GM19452 (cell line): Measurements from ENCODE around the gene NSD1.
"Not testable (repeated sequence)": the region's sequence is repeated elsewhere in the genome, so short reads cannot be mapped to it uniquely, and the experiment has no call there.

Experiments
- ATAC-seq: cut with Tn5 transposase; IDR thresholded peaks from one replicate; pipeline ENCODE4 v1.9.1; 2021; ENCODE audit not compliant: unreplicated experiment

NSD1 gene

GRCh38 chr5:177171961-177172360 lies 38.4 kb downstream of the NSD1 start:
- ATAC-seq = no peak

- ATAC-seq = no peak
Measured at GRCh38 chr5:177175336-177175735, 41.8 kb downstream of the NSD1 start.

DNA sequence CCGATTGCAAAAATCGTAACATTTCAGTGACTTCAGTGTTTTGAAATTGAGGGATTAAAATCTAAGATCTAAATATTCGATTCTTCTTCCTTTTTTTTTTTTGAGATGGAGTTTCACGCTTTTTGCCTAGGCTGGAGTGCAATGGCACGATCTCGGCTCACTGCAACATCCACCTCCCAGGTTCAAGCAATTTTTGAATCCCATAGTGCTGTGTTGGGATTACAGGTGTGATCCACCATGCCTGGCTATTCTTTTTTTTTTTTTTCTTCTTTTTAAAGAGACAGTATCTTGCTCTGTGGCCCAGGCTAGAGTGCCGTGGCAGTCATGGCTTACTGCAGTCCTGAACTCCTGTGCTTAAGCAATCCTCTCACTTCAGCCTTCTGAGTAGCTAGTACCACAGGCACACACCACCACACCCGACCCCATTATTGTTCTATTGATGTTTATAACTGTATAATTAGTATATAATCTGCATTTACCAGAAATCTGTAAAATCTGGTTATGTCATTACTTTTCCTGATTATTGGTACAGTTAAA lies 42.7 kb downstream of the NSD1 start:
- no peak for ATAC-seq

- not testable (repeated sequence) for ATAC-seq
Measured at GRCh38 chr5:177177847-177178437, 44.4 kb downstream of the NSD1 start.

DNA sequence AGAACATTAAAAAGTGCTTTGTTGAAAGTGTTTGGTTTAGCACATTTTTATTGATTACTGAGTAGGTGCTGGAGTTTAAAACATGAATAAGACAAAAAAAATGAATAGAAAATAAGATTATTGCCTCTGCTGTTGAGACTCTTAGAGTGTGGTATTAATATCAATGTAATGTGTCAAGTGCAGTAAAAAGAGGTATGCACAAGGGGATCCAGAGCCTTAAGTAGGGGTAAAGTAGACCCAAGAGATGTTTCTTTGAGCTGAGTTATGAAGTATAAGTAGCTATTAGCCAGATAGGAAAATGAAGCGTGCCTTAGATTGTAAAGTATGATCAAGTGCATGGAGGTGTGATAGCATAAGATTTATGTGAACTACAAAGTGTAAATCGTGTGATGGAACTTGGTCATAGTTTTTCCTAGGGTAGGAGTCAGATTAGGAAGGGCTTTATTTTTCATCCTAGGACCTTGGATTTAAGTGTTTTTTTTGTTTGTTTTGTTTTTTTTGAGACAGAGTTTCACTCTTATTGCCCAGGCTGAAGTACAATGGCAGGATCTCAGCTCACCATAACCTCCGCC lies 45.2 kb downstream of the NSD1 start:
- no peak for ATAC-seq

- no peak for ATAC-seq
Measured at GRCh38 chr5:177179431-177179830, 45.9 kb downstream of the NSD1 start.

DNA sequence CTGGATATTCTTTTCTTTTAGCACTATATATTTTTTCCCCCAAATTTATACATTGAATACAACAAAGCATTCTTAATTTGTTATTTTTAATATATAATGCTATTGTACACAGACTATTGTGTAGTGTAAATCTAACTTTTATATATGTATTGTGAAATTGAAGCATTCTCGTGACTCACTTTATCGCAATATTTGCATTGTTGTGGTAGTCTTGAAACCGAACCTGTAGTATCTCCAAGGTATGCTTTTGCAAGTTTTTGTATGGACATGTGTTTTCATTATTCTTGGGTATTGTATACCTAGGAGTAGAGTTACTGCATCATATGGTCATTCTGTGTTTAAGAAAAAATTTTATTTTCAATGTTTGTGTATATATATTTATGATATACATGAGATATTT lies 49.6 kb downstream of the NSD1 start:
- no peak for ATAC-seq

DNA sequence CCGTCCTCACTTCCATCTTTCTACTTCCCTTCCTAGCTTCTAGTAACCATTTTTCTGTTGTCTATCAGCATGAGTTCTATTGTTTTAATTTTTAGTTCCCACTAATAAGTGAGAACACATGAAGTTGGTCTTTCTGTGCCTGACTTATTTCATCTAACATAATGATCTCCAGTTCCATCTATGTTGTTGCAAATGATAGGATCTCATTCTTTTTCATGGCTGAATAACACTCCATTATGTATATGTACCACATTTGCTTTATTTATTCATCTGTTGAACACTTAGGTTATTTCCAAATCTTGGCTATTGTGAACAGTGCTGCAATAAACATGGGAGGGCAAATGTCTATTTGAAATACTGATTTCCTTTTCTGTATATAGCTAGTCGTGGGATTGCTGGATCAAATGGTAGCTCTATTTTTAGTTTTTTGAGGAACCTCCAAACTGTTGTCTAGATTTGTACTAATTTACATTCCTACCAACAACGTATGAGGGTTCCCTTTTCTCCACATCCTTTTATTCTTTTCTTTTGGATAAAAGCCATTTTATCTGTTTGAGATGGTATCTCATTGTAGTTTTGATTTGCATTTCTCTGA lies 50.3 kb downstream of the NSD1 start:
- ATAC-seq = no peak

DNA sequence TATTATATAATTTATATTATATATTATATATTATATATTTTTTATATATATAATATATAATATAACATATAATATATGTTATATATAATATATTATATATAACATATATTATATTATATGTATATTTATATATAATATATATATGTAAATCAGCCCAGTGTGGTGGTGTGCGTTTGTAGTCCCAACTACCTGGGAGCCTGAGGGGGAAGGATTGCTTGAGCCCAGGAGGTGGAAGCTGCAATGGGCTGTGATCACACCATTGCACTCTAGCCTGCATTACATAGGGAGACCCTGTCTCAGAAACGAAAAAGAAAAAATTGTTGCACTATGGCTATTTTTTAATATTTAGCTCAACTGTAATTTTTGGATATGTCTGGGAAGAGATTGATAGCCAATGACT lies 52.4 kb downstream of the NSD1 start:
- no peak for ATAC-seq

DNA sequence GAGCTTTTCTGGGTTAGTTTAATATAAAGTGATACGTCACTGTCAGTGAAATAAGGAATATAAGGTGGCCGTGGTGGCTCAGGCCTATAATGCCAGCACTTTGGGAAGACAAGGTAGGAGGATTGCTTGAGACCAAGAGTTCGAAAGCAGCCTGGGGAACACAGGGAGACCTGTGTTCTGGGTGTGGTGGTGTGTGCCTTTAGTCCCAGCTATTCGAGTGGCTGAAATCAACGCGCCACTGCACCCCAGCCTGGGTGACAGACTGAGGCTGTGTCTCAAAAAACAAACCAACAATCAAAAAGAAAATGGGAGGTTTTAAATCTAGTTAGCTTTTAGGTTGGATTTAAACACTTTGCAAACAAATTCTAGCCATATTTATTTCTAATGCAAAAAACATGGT lies 53.1 kb downstream of the NSD1 start:
- no peak for ATAC-seq

DNA sequence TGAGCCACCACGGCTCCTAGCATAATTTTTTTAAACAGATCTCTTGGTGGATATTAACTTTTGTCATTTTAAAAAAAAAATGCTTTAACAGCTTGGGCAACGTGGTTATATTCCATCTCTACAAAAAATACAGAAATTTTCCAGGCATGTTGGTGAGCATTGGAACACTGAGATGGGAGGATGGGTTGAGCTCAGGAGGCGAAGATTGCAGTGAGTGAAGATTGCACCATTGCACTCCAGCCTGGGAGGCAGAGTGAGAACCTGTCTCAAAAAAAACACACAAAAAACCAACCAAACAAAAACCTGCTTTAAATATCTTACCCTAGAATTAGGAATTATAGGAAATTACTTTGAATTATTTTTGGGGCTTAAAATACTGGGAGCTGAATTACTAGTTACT lies 55.2 kb downstream of the NSD1 start:
- ATAC-seq = no peak

DNA sequence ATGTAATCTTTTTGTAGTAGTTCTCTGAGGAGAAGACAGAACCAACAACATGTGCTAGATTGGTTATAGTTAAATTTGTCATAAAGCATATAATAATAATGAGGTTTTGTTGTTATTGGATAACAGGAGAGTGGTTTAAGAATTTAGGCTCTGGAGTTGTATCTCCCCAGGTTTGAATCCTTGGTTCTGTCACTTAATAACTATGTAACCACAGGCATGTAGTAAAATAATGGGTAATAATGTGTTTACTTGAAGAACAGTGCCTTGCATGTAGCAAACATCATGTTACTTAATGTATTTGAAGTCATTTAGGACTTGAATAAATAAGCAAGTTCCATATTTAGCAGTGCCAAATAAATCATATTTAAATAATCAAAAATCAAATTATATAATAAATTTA lies 55.8 kb downstream of the NSD1 start:
- ATAC-seq = no peak

DNA sequence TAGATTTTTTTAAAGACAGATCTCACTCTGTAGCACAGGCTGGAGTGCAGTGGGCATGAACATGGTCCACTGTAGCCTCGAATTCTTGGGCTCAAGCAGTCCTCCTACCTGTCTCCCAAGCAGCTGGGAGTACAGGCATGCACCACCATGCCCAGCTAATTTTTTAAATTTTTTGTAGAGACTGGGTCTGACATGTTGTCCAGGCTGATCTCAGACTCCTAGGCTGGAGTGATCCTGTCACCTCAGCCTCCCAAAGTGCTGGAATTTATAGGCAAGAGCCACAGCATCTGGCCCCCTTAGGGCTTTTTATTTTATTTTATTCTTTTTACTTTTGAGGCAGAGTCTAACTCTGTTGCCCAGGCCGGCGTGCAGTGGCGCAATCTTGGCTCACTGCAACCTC lies 56.4 kb downstream of the NSD1 start:
- ATAC-seq = no peak

GRCh38 chr5:177194268-177194667 lies 60.7 kb downstream of the NSD1 start:
- no peak for ATAC-seq

GRCh38 chr5:177195307-177195952 lies 61.9 kb downstream of the NSD1 start:
- ATAC-seq = no peak

GRCh38 chr5:177198738-177199137 lies 65.2 kb downstream of the NSD1 start:
- ATAC-seq = no peak

- no peak for ATAC-seq
Measured at GRCh38 chr5:177204281-177204680, 70.7 kb downstream of the NSD1 start.

DNA sequence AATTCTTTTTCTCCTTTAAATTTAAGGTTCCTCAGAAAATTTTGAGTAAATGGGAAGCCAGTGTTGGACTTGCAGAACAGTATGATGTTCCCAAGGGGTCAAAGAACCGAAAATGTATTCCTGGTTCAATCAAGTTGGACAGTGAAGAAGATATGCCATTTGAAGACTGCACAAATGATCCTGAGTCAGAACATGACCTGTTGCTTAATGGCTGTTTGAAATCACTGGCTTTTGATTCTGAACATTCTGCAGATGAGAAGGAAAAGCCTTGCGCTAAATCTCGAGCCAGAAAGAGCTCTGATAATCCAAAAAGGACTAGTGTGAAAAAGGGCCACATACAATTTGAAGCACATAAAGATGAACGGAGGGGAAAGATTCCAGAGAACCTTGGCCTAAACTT lies 76.0 kb downstream of the NSD1 start:
- ATAC-seq = no peak

GRCh38 chr5:177212242-177212641 lies 78.7 kb downstream of the NSD1 start:
- ATAC-seq = no peak

- no peak for ATAC-seq
Measured at GRCh38 chr5:177220576-177220975, 87.0 kb downstream of the NSD1 start.

GRCh38 chr5:177222269-177222668 lies 88.7 kb downstream of the NSD1 start:
- ATAC-seq = no peak

- ATAC-seq = no peak
Measured at GRCh38 chr5:177225798-177226197, 92.2 kb downstream of the NSD1 start.
